ENCODE results near the gene SLITRK1.

DNA sequence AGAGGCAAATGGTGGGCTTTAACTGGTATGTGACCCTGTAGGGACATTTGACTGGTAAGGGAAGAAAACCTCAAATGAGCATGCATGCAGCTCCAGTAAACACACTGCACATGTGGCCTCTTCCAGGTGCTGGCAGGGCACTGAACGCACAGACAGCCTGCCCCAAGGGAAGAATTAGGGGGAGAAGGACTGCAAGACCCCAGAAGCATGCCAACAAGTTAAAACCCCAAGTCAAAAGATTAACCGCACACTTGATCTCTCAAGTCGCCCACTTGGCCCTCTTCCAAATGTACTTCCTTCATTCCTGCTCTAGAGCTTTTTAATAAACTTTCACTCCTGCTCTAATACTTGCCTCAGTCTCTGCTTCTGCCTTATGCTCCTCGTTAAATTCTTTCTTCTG lies 46.9 kb upstream of the SLITRK1 start:
- TF ChIP-seq, protein P1, sequence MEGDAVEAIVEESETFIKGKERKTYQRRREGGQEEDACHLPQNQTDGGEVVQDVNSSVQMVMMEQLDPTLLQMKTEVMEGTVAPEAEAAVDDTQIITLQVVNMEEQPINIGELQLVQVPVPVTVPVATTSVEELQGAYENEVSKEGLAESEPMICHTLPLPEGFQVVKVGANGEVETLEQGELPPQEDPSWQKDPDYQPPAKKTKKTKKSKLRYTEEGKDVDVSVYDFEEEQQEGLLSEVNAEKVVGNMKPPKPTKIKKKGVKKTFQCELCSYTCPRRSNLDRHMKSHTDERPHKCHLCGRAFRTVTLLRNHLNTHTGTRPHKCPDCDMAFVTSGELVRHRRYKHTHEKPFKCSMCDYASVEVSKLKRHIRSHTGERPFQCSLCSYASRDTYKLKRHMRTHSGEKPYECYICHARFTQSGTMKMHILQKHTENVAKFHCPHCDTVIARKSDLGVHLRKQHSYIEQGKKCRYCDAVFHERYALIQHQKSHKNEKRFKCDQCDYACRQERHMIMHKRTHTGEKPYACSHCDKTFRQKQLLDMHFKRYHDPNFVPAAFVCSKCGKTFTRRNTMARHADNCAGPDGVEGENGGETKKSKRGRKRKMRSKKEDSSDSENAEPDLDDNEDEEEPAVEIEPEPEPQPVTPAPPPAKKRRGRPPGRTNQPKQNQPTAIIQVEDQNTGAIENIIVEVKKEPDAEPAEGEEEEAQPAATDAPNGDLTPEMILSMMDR (conservative IDR thresholded peaks at IDR 0.05), result no peak
- no peak for TF ChIP-seq EZH2 (IDR thresholded peaks at IDR 0.05; ENCODE audit: low read depth)

Measured in PC-9 (cell line).